Stimulated activated CD4-positive, alpha-beta T cell treated with anti-CD3 and anti-CD28 coated beads, Interleukin-1b, Interleukin-23, amount 100 ng/mL, for 4 hours (primary cell): Measurements from ENCODE around the gene ARSB.
A peak's percentile ranks its signal among the peaks of the same experiment; 100 is the strongest.

ENCODE experiments used
- DNase-seq, 2 donors: peaks; one replicate each; pipeline ENCODE4 v3.0.0-alpha.2; 2020; ENCODE audit warnings: low read depth in 2 of 2

Gene ARSB

GRCh38 chr5:78985116-78985724, at the start of gene ARSB:
Gene ARSB (minus strand): TSS chr5:78985310. CDS start chr5:78985248, 62 bp downstream.
- DNase-seq = peak; percentile 26 to 32

GRCh38 chr5:79032782-79033181, 47.7 kb upstream of the ARSB start:
- DNase-seq = no peak

DNA sequence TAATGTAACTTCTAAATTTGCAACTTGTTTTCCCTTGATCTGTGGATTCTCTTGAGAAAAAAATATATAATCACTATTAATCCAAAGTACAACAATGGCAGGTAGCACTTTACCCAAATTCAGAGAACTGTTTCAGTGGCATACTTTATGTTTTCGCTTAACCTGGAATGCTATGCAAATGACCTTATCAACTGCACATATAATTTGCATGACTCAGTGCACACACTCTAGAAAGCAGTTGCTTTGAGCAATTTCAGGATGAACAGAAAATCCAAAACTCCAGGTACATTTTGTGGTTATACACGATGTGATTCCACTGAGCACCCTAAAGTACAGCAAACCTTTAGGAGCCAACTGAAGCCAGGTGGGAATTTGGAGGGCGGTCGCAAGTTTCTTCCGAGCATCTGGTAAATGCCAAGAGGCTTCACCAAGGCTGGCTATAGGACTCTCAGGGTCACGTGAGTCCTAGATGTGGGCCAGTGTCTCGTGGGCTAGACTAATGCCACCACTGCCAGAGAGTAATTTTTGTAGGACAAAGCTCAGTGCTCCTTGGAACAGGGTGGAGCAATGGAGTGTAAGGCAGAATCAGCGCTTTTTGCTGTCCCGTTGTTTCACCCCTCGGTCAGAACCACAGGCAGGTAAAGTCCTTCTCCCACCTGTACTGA, 47.1 kb upstream of the ARSB start:
- DNase-seq = no peak

- no peak for DNase-seq
Observed at GRCh38 chr5:79031485-79031867, 46.4 kb upstream of the ARSB start.

GRCh38 chr5:79030663-79031484, 45.8 kb upstream of the ARSB start:
- no peak for DNase-seq

DNA sequence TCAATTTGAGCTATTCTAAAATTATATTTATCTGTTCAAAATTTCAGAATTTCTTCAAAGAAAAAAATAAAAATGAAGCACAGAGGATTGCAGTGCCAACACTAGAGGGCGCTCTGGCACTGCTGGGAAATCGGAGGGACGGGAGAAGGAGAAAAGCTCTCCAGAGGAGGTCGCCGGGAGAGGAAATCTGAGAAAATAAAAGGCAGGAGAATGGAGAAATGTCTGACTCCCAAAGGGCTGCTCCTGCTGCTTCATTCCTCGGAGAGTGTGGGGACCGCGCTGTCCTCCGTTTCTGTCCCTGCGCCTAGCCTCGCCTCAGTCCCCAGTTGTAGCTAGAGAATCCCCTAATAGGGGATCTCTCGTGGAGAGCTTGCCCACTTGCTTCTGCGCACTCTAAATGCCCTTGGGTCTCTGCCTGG, 40.0 kb upstream of the ARSB start:
- DNase-seq = peak; percentile 20 to 44

DNA sequence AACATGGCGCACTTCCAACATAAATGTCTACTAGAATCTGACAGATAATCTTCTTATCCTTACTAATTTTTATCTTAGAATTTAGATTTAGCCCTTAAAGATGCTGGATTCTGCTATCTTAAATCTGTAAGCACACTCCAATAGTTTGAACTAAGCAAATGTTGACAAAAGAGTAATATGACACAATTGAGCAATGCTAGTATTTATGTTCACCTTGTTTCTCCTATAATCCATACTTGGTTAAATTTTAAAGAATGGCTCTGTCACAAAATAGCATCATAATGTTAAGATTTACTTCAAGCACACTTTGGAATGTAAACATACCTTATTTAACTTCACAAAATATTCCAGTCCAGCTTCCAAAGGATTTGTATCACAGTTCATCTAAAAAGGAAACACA, 38.8 kb upstream of the ARSB start:
- DNase-seq = no peak

DNA sequence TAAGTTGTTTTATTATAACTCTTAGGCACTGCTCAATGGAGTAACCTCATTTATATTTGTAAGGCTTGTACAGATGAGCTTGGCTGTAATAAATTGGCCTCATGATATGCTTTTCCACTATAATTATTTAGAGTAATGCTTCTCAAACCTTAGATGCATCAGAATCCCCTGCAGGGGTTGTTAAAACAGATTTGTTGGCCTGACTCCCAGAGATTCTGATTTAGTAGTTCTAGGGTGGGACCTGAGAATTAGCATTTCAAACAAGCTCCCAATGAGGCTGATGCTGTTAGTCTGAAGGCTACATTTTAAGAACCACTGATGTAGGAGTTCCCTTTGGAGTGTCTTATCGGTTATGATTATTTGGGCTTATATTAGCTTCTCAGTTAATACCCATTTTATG, 38.2 kb upstream of the ARSB start:
- no peak for DNase-seq

DNA sequence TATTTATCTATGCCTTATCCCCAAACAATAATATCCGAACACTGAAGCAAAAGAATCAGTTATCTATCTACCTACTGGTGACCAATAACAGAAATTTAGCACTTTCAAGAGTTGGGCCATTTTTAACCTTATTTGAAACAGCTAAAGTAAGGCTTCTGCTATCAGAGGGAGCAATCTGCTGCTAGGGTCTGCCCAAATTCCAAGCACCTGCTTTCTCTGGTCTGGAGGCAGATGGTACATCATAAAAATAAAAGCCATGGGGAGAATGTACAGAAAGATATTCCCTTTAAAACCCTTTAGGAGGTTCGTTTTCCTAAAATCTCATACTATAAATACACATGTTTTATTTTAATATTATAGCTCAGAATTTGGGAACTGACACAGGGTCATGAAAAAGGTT, 37.7 kb upstream of the ARSB start:
- no peak for DNase-seq

- DNase-seq = no peak
Observed at GRCh38 chr5:79021753-79022152, 36.6 kb upstream of the ARSB start.

DNA sequence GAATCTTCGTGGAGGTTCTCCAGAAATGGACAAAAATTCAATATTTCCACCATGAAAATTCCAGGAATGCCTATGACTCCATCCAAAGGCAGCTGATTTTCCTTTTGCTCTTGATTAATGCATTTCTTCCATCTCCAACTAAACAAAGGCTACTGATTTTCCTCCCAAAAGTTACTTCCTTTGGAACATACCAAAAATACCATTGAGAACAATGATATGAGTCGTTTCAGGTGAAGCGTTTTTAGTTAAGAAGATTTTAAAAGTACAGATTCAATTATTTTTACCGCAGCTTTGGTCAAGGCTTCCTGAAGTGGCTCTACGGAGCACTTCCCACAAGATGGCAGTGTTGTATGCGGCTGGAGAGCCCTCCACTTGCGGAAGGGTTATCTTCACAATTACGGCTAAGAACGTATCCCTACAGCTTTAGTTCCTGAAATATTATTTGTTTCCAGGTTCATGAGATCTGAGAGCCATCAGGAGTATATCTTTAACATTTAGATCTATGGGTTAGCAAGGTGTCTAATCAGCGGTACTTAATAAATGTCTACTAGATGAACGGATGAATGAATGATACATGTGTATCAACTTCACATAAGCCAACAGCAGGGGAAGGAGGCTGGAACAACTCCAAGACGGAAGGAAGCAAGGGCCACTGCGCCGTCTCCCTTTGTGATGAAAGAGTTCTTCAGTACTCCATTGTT, 35.9 kb upstream of the ARSB start:
- peak in 1 of 2 donors; percentile 10 for DNase-seq

DNA sequence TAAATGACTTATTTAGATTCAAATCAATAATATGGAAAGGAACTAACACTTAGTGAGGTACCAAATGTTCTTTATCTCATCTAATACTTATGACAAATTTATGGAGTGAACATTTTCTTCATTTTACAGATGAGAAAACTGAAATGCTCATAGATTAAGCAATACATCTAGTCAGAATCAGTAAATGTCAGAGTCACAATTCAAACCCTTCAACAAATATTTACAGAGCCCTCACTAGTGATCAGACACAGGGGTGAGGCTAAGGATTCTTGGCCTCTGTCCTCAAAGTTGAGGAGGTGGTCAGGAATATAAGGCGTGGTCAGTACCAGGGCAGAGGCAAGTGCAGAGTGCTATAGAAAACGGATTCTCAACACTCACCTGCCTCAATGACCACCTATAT, 29.5 kb upstream of the ARSB start:
- DNase-seq = no peak

DNA sequence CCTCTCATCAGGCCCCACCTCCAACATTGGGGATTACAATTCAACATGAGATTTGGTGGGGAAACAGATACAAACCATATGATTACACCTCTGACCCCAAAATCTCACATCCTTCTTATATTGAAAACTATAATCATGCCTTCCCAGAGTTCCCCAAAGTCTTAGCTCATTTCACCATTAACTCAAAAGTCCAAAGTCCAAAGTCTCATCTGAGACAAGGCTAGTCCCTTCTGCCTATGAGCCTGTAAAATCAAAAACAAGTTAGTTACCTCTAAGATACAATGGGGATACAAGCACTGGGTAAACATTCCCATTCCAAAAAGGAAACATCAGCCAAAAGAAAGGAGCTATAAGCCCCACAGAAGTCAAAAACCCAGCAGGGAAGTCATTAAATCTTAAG, 26.8 kb upstream of the ARSB start:
- DNase-seq = no peak

DNA sequence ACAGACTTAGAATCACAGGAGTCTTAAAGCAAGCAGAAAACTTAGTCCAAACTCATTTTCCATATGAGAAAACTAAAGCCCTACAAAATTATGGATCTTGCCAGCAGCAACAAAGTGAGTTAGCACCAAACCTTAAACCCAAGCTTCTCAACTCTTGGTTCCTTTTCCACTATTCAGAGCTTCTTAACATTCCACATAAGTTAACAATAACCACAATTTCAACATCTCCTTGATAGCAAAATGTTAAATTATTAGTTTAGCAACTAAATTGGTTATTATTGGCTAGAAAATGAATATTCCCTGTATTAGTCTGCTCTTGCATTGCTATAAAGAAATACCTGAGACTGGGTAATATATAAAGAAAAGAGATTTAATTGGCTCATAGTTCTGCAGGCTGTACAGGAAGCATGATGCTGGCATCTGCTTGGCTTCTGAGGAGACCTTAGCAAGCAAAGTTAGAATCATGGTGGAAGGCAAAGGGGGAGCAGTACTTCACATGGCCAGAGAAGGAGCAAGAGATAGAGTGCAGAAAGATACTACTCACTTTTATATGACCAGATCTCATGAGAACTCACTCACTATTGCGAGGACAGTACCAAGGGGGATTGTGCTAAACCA, 26.2 kb upstream of the ARSB start:
- DNase-seq = no peak

DNA sequence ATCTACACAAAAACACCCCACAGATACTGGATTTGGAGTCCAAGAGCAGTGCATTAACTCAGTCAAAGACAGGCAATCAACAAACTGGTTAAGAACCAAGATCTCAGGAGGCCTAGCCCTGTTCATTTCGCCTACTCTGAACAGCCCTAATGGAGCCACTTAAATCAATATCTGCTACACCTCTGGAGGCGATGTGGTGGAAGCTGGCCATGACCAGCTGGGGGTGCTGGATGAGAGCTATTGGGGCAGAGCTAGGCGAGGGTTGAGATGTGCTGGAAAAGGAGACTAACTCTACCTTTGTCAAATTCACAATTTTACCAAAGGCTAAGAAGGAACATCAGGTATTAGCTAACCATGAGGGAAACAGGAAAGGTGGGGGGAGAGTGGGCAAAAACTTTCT, 23.3 kb upstream of the ARSB start:
- no peak for DNase-seq

- DNase-seq = no peak
Observed at GRCh38 chr5:79007872-79008271, 22.8 kb upstream of the ARSB start.

DNA sequence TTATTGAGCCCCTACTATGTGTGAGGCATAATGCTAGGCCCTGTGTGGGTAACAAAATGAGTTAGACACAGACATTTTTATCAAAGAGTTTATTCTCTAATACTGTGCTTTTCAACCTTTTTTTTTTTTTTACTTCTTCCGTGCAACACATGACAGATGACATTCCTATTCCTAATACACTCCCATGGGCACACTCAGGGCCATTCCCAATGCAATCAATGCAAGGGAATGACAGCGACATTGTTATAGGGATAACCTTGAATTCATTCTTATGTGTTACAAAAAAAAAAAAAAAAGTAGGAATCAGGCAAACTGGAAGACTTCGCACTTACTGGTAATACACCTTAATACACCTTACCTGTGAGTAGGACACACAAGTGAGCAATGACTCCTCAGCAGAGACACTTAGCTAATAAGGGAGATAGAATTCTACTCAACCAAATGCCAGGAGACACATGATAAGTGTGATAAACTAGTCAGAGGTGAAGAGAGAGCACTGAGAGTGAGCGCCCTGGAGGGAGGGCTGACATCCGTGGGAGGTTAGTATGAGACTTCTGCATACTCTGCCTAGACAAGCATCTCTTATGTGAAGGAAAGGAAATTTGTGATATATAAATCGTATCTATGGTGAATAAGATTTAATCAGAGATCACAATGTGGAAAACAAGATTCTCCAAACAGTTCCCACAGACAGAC, 21.0 kb upstream of the ARSB start:
- no peak for DNase-seq

DNA sequence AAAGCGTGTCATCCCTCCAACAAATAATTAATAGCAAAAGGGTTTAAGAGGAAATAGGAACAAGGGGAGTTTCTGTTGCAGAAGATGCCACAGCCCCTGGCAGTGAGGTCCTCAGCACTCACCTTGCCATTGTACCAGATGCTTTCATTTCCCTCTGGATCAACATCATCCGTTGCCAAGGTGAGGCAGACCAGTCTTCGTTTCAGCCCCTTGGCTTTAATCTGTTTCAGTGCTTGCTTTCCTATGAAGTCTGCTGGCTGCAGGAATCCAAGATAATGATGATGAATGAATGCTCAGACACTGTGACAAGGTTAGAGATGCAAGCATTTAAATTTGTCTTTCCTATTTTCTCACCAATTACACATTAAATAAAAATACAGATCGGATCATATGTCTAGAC, 20.0 kb upstream of the ARSB start:
- DNase-seq = no peak

- no peak for DNase-seq
Observed at GRCh38 chr5:79002374-79002773, 17.3 kb upstream of the ARSB start.

DNA sequence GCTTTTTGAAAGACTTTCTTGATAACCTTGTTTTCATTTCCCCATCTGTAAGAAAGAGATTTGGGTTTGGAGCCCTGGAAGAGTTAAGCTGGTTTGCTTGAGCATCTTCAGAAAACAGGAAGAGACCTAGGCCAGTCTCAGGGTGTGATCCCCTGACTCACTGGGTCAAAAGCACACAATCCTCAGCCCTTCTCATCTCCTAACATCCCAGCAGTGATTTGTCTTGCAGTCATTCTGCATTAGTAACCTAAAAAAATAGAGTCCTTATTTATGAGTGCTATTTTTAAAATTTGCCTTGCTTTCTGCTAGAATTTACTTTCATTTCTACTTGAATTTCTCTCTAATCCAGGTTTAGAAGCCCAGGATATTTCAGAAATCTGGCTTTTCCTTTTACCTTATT, 16.4 kb upstream of the ARSB start:
- no peak for DNase-seq

GRCh38 chr5:78997090-78997489, 12.0 kb upstream of the ARSB start:
- DNase-seq = no peak
